HL-60 (cell line): ENCODE data around the gene ZBTB40.

Experiments
- DNase-seq, 2 experiments: peaks; one replicate each; pipeline ENCODE4 v3.0.0-alpha.2; 2010 to 2020; ENCODE audit warnings: low read depth in 1 of 2, low spot score in 1 of 2
- H3K27ac ChIP-seq: fragments of 250-450 bp; sonication (Bioruptor Pico); replicated peaks from 2 replicates; pipeline ENCODE4 v1.5.1; 2020; ENCODE audit warnings: mild to moderate bottlenecking, moderate library complexity
- H3K27me3 ChIP-seq: fragments of 250-450 bp; sonication (Bioruptor Pico); 2 replicates; pipeline ENCODE4 v1.5.1; 2021; ENCODE audit warnings: mild to moderate bottlenecking, moderate library complexity; ENCODE audit not compliant: insufficient read depth, poor library complexity, severe bottlenecking
- H3K4me3 ChIP-seq: replicated peaks from 2 replicates; pipeline ENCODE4 v1.5.1; 2011; ENCODE audit warnings: mild to moderate bottlenecking, control low read depth, low read length; ENCODE audit not compliant: insufficient read depth
- CTCF ChIP-seq: IDR thresholded peaks from one replicate; pipeline ENCODE4 v1.5.1; 2011; ENCODE audit warnings: low read length, control low read depth, inconsistent platforms; ENCODE audit not compliant: insufficient read depth
- GABPA ChIP-seq: IDR thresholded peaks from 2 replicates; pipeline ENCODE4 v1.6.1; 2012; ENCODE audit warnings: low read depth
- POLR2AphosphoS5 ChIP-seq: IDR thresholded peaks from 2 replicates; pipeline ENCODE4 v1.6.1; 2012; ENCODE audit warnings: low read depth
- REST ChIP-seq: IDR thresholded peaks from 2 replicates; pipeline ENCODE4 v1.6.1; 2012; ENCODE audit warnings: low read depth; ENCODE audit not compliant: insufficient replicate concordance
- SPI1 ChIP-seq: IDR thresholded peaks from 2 replicates; pipeline ENCODE4 v1.6.1; 2012; ENCODE audit warnings: low read depth, mild to moderate bottlenecking, borderline replicate concordance

The ZBTB40 gene

GRCh38 chr1:22506130-22506692, 54.6 kb downstream of the ZBTB40 start:
- H3K27me3 ChIP-seq = no peaks in the 10 kb centered on the region
- no peak for TF ChIP-seq SPI1
- TF ChIP-seq REST = no peak
- TF ChIP-seq POLR2AphosphoS5 = no peak
- TF ChIP-seq CTCF = no peak
- no peak for TF ChIP-seq GABPA
- no peak overlapping the region for H3K27ac ChIP-seq
- H3K4me3 ChIP-seq = no peak overlapping the region
- no peak for DNase-seq

- TF ChIP-seq GABPA (no peak), CTCF (no peak), SPI1 (no peak), POLR2AphosphoS5 (no peak), REST (no peak)
- DNase-seq = no peak
- Histone ChIP-seq H3K27me3 (no peaks in the 10 kb centered on the region), H3K27ac (no peak overlapping the region), H3K4me3 (no peak overlapping the region)
Observed at GRCh38 chr1:22507587-22507986, 55.9 kb downstream of the ZBTB40 start.

GRCh38 chr1:22508329-22508728, 56.7 kb downstream of the ZBTB40 start:
- Histone ChIP-seq H3K4me3 (no peak overlapping the region), H3K27ac (no peak overlapping the region), H3K27me3 (no peaks in the 10 kb centered on the region)
- TF ChIP-seq SPI1 (no peak), CTCF (no peak), REST (no peak), GABPA (no peak), POLR2AphosphoS5 (no peak)
- no peak for DNase-seq
